ENCODE data around the gene CTU2.

CTU2 gene

GRCh38 chr16:88694221-88695087 is 11.8 kb upstream of the CTU2 start:
- in situ Hi-C loops (cut with MboI; ENCODE audit: low pct_unique_long_range_greater_than_20kb, low sequenced_read_pairs) = no loop called here
- no peak for DNase-seq

- in situ Hi-C loops (cut with MboI; ENCODE audit: low pct_unique_long_range_greater_than_20kb, low sequenced_read_pairs) = no loop called here
- no peak for DNase-seq
Measured at GRCh38 chr16:88695218-88695617, 11.1 kb upstream of the CTU2 start.

GRCh38 chr16:88695753-88696152 is 10.6 kb upstream of the CTU2 start:
- in situ Hi-C loops (cut with MboI; ENCODE audit: low pct_unique_long_range_greater_than_20kb, low sequenced_read_pairs) = no loop called here
- DNase-seq = no peak

- in situ Hi-C loops (cut with MboI; ENCODE audit: low pct_unique_long_range_greater_than_20kb, low sequenced_read_pairs) = no loop called here
- no peak for DNase-seq
Measured at GRCh38 chr16:88696441-88696840, 9.9 kb upstream of the CTU2 start.

- in situ Hi-C loops (cut with MboI; ENCODE audit: low pct_unique_long_range_greater_than_20kb, low sequenced_read_pairs) = no loop called here
- DNase-seq = no peak
Measured at GRCh38 chr16:88697116-88697830, 9.0 kb upstream of the CTU2 start.

GRCh38 chr16:88697831-88698615 is 8.3 kb upstream of the CTU2 start:
- DNase-seq = no peak
- in situ Hi-C loops (cut with MboI; ENCODE audit: low pct_unique_long_range_greater_than_20kb, low sequenced_read_pairs) = no loop called here

GRCh38 chr16:88698646-88699045 is 7.7 kb upstream of the CTU2 start:
- no peak for DNase-seq
- in situ Hi-C loops (cut with MboI; ENCODE audit: low pct_unique_long_range_greater_than_20kb, low sequenced_read_pairs) = no loop called here

- in situ Hi-C loops (cut with MboI; ENCODE audit: low pct_unique_long_range_greater_than_20kb, low sequenced_read_pairs) = no loop called here
- DNase-seq = no peak
Measured at GRCh38 chr16:88699180-88699579, 7.1 kb upstream of the CTU2 start.

GRCh38 chr16:88700322-88700635 is 6.0 kb upstream of the CTU2 start:
- DNase-seq = no peak
- in situ Hi-C loops (cut with MboI; ENCODE audit: low pct_unique_long_range_greater_than_20kb, low sequenced_read_pairs) = no loop called here

- peak; percentile 98 for DNase-seq
Measured at GRCh38 chr16:88700636-88701482, 5.4 kb upstream of the CTU2 start.

GRCh38 chr16:88701581-88702370 is 4.5 kb upstream of the CTU2 start:
- in situ Hi-C loops (cut with MboI; ENCODE audit: low pct_unique_long_range_greater_than_20kb, low sequenced_read_pairs) = no loop called here
- DNase-seq = no peak

More at GRCh38 chr16:88700636-88701482, 5.4 kb upstream of the CTU2 start:
- in situ Hi-C loops (cut with MboI; ENCODE audit: low pct_unique_long_range_greater_than_20kb, low sequenced_read_pairs) = no loop called here

- in situ Hi-C loops (cut with MboI; ENCODE audit: low pct_unique_long_range_greater_than_20kb, low sequenced_read_pairs) = no loop called here
- DNase-seq = peak; percentile 30
Measured at GRCh38 chr16:88702371-88703210, 3.7 kb upstream of the CTU2 start.

- DNase-seq = peak; percentile 83
- in situ Hi-C loops (cut with MboI; ENCODE audit: low pct_unique_long_range_greater_than_20kb, low sequenced_read_pairs) = no loop called here
Measured at GRCh38 chr16:88703486-88704309, 2.6 kb upstream of the CTU2 start.

GRCh38 chr16:88705076-88705684 is 1.1 kb upstream of the CTU2 start:
- in situ Hi-C loops (cut with MboI; ENCODE audit: low pct_unique_long_range_greater_than_20kb, low sequenced_read_pairs) = no loop called here
- peak; percentile 27 for DNase-seq

- no peak for DNase-seq
- in situ Hi-C loops (cut with MboI; ENCODE audit: low pct_unique_long_range_greater_than_20kb, low sequenced_read_pairs) = no loop called here
Measured at GRCh38 chr16:88705801-88706228, 488 bp upstream of the CTU2 start.
